Fibroblast of villous mesenchyme (primary cell): ENCODE data around the gene THTPA. TPM values are rescaled to one million over a fixed set of nuclear protein-coding genes. Genes with fewer than 3 reads are reported as not detected.
A peak's percentile ranks its signal among the peaks of the same experiment; 100 is the strongest.

Source experiments
- DNase-seq: peaks from one replicate; pipeline ENCODE4 v3.0.0-alpha.2; 2010; ENCODE audit warnings: low read depth
- H3K4me3 ChIP-seq: 2 replicates; pipeline ENCODE4 v1.5.1; 2011; ENCODE audit warnings: low read depth, mild to moderate bottlenecking, low read length
- total RNA-seq: library from RNA; depleted of rRNA; stranded (reverse); fragments of >200 nt; gene quantifications from 2 replicates; pipeline ENCODE4 v1.2.3, GENCODE V29; 2012
- TF ChIP-seq, protein P1 (sequence below): IDR thresholded peaks from 2 replicates; pipeline ENCODE4 v1.5.1; 2012; ENCODE audit warnings: low read depth, mild to moderate bottlenecking, low read length; ENCODE audit not compliant: insufficient read depth

Gene THTPA
- total RNA-seq, 1 donor = 15.5 TPM

DNA sequence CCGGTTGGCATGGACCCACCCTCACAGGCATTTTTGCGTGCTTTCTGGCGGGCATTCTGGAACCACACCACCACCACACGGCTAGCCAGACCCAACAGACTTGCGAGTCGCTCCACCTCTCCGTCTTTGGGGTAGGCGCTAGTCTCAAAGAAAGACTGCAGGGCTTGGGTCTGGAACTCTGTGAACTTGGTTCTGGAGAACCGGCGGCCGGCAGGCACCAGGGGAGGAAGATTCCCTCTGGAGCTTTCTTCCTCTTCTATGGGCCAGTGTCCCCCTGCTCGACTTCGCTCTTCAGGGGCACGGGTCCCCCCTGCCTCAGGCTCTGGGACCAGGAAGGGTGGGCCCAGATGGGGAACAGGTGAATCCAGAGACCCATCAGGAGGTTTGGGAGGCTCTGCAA lies 31.1 kb upstream of the THTPA start:
- no peak for DNase-seq
- TF ChIP-seq, protein P1, sequence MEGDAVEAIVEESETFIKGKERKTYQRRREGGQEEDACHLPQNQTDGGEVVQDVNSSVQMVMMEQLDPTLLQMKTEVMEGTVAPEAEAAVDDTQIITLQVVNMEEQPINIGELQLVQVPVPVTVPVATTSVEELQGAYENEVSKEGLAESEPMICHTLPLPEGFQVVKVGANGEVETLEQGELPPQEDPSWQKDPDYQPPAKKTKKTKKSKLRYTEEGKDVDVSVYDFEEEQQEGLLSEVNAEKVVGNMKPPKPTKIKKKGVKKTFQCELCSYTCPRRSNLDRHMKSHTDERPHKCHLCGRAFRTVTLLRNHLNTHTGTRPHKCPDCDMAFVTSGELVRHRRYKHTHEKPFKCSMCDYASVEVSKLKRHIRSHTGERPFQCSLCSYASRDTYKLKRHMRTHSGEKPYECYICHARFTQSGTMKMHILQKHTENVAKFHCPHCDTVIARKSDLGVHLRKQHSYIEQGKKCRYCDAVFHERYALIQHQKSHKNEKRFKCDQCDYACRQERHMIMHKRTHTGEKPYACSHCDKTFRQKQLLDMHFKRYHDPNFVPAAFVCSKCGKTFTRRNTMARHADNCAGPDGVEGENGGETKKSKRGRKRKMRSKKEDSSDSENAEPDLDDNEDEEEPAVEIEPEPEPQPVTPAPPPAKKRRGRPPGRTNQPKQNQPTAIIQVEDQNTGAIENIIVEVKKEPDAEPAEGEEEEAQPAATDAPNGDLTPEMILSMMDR = no peak
- no peak overlapping the region for H3K4me3 ChIP-seq

DNA sequence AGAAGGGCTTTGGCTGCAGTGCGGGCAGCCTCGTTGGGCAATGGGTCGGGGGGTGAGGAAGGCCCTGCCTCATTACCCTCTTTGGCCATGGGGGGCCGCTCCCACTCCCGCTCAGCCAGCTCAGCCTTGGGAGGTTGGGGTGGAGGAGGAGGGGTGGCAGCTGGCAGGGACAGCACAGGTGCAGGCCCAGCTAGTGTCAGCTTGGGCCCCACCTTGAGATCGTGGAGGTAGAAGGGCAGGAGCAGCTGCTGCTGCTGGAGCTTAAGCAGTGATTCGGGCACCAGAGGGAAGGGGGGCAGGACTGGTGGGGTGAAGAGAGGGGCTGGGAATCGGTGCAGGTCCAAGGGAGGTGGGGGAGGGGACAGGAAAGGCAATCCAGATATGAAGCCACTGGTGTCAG lies 30.5 kb upstream of the THTPA start:
- TF ChIP-seq, protein P1 = no peak
- no peak for DNase-seq
- H3K4me3 ChIP-seq = no peak overlapping the region

DNA sequence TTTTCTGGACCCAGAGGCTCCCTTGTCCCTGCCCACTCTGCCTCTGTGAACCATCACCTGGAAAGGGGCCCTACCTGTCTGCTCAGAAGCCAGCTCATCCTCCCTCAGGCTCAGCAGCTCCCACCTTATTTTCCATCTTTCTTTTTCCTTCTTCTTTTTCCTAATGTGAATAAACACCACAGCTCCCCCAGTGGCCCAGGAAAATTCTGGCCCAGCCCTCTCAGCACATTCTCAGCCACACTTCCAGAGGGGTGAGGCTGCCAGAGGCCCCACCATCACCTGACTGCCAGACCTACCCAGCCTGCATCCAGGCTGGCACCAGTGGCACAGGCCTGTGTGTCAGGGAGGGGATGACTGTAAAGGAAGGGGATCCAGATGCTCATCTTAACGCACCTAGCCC lies 27.5 kb upstream of the THTPA start:
- H3K4me3 ChIP-seq = no peak overlapping the region
- no peak for DNase-seq
- TF ChIP-seq, protein P1 = peak; percentile 33

DNA sequence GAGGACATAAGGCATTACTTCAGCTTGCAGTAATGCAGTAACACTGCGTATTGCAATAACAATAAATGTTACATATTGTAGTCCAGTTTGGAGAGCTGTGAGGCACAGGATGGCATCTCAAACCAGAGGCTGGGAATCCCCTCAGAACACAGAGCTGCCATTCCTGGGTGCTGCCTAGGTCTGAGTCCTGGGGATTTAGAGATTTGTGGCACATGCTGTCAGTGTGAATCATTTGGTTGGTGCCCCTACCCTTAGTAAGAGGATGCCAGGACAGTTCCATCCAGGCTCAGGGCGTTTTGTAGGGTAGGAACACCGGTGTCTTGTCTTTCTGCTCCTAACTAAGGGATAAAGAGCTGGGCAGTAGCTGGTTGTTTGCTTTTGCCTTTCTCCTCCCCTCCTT lies 27.1 kb upstream of the THTPA start:
- DNase-seq = no peak
- TF ChIP-seq, protein P1 = no peak
- H3K4me3 ChIP-seq = no peak overlapping the region

DNA sequence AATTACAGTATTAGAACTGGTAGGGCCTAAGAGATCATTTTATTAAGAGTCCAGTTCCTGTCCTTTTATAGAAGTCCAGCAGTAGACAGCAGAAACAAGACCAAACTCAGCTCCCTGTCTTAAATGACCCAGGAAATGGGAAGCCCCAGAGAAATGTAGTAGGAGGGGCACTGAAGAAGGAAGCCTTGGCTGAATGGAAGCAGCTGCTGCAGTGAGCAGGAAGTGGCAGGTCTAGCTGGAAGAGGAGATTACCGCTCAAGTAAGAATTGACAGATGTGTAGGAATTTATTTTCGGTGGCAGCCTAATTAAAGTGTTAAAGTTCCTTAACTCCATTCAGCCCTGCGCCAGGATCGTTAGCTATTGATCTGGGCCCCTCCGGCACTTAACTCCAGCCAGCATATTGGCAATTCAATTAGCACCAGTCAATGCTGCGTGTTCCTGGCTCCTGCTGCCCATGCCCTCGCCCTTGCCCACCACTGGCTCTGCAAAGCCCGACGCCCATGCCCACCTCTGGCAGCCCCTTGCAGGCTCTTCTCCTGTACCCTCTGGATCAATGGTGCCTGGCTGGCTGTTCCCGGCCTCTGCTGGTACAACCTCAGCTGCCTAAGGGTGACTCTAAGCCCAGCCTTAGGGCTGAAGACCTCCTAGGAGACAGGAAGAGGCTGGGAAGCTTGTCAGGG lies 25.6 kb upstream of the THTPA start:
- DNase-seq = no peak
- TF ChIP-seq, protein P1 = no peak

DNA sequence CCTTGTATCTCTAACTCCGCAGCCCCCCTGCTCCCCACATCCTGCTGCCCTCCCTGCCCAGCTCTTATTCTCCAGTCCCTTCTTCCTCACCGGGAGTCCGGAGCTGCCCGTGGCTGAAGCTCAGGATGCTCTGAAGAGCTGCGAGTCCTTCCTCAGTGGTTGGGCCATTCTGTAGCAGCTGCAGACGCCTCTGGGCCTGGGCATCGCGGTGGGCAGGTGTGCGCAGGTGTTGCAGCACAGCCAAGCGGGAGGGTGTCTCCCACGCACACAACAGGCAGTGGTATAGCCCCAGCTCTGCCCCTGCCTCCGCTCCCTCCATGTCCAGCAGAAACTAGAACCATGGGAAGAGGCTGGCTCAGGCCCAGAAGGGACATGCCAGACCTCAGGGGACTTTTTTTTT lies 24.7 kb upstream of the THTPA start:
- TF ChIP-seq, protein P1 = no peak

More for the DNA sequence above, 25.6 kb upstream of the THTPA start:
- H3K4me3 ChIP-seq = no peak overlapping the region

GRCh38 chr14:23532658-23533057 lies 23.4 kb upstream of the THTPA start:
- no peak overlapping the region for H3K4me3 ChIP-seq
- TF ChIP-seq, protein P1 = no peak
- DNase-seq = no peak

More for the DNA sequence above, 24.7 kb upstream of the THTPA start:
- no peak for DNase-seq
- no peak overlapping the region for H3K4me3 ChIP-seq
